Natural killer cell (primary cell): ENCODE measurements around the gene CCDC38. TPM values are rescaled to one million over a fixed set of nuclear protein-coding genes. Genes with fewer than 3 reads are reported as not detected.

Experiments used
- ATAC-seq, 3 donors: fragments of 150-1000 bp in 2 of 3; fragments of 200-7000 bp in 1 of 3; cut with Tn5 transposase; 1 replicate in 1 of 3; 2 replicates in 2 of 3; pipeline ENCODE4 v1.10.0; 2021; ENCODE audit warnings: mild to moderate bottlenecking in 2 of 3, moderate library complexity in 2 of 3
- DNase-seq, 2 donors: peaks; one replicate each; pipeline versions ENCODE4 v3.0.0 to v3.0.0-alpha.2; 2013 to 2021; ENCODE audit warnings: mixed read lengths in 1 of 2
- H3K27ac ChIP-seq: one replicate; pipeline ENCODE4 v1.5.1; 2013; ENCODE audit warnings: mild to moderate bottlenecking, low read length
- H3K27me3 ChIP-seq: one replicate; pipeline ENCODE4 v1.6.1; 2013; ENCODE audit warnings: low read length; ENCODE audit not compliant: control insufficient read depth, insufficient read depth
- H3K36me3 ChIP-seq: one replicate; pipeline ENCODE4 v1.6.1; 2013; ENCODE audit warnings: low read length; ENCODE audit not compliant: control insufficient read depth, insufficient read depth
- H3K4me1 ChIP-seq: one replicate; pipeline ENCODE4 v1.6.1; 2013; ENCODE audit warnings: low read length; ENCODE audit not compliant: control insufficient read depth, insufficient read depth
- H3K4me3 ChIP-seq: one replicate; pipeline ENCODE4 v1.5.1; 2013; ENCODE audit warnings: low read length
- H3K9me3 ChIP-seq: one replicate; pipeline ENCODE4 v1.6.1; 2013; ENCODE audit warnings: low read length; ENCODE audit not compliant: control insufficient read depth, insufficient read depth
- H3K27ac Mint-ChIP-seq, 2 donors: one replicate each; pipeline ENCODE4 v1.8.0; 2022; ENCODE audit warnings: mild to moderate bottlenecking in 2 of 2, mixed read lengths in 2 of 2, moderate library complexity in 1 of 2
- H3K27me3 Mint-ChIP-seq, 2 donors: one replicate each; pipeline ENCODE4 v1.8.0; 2022; ENCODE audit warnings: low read depth in 2 of 2, mixed read lengths in 2 of 2
- H3K36me3 Mint-ChIP-seq: one replicate; pipeline ENCODE4 v1.8.0; 2022; ENCODE audit warnings: mixed read lengths
- H3K4me1 Mint-ChIP-seq, 2 donors: one replicate each; pipeline ENCODE4 v1.8.0; 2022; ENCODE audit warnings: mixed read lengths in 2 of 2
- H3K4me3 Mint-ChIP-seq: one replicate; pipeline ENCODE4 v1.8.0; 2022; ENCODE audit warnings: mild to moderate bottlenecking, moderate library complexity, mixed read lengths
- H3K9me3 Mint-ChIP-seq, 2 donors: one replicate each; pipeline ENCODE4 v1.8.0; 2022; ENCODE audit warnings: mixed read lengths in 2 of 2
- CTCF ChIP-seq: fragments of 200-600 bp; IDR thresholded peaks from one replicate; pipeline ENCODE4 v1.8.0; 2022; ENCODE audit warnings: antibody characterized with exemption
- WGBS: methylation state at CpG from one replicate; pipeline ENCODE4 v1.1.7; 2013; ENCODE audit warnings: missing lambda C conversion rate; ENCODE audit not compliant: insufficient coverage; 5-methylcytosine and 5-hydroxymethylcytosine counted together
- intact Hi-C: fragments of 100-400 bp; cut with micrococcal nuclease; formaldehyde crosslinking; loops from one replicate; pipeline ENCODE4 v1.14.2; 2022
- total RNA-seq, 4 donors: library from RNA; stranded (reverse); fragments of 120-200 nt in 1 of 4; gene quantifications; one replicate each; pipeline versions ENCODE4 v1.2.3 to v1.2.4, GENCODE V29; 2013 to 2022

CCDC38 gene
- total RNA-seq, 3 donors from 2014 or later (not counting 1 experiment from before 2014, with no cell fraction given): 0.35 to 1.2 (median 0.63) TPM

GRCh38 chr12:95988506-95989275 lies 46.3 kb upstream of the CCDC38 start:
- no peaks in the 10 kb centered on the region for H3K4me1 Mint-ChIP-seq
- Histone ChIP-seq H3K4me1 (no peaks in the 10 kb centered on the region), H3K27me3 (no peaks in the 10 kb centered on the region), H3K4me3 (no peak overlapping the region), H3K9me3 (no peaks in the 10 kb centered on the region), H3K36me3 (no peaks in the 10 kb centered on the region), H3K27ac (no peak overlapping the region)
- TF ChIP-seq CTCF: no peak
- H3K27me3 Mint-ChIP-seq: peaks cover 0 to 2% of the 10 kb centered on the region in 2 donors
- DNase-seq (no peak), ATAC-seq (no peak)
- no peak overlapping the region for H3K27ac Mint-ChIP-seq
- 89% methylated on average over 11 of the region's 11 CpGs for WGBS
- intact Hi-C loops: no loop called here
- no peaks in the 10 kb centered on the region for H3K36me3 Mint-ChIP-seq
- no peak overlapping the region for H3K4me3 Mint-ChIP-seq
- H3K9me3 Mint-ChIP-seq: no peaks in the 10 kb centered on the region

- ATAC-seq (no peak), DNase-seq (no peak)
- peaks cover 0 to 2% of the 10 kb centered on the region in 2 donors for H3K27me3 Mint-ChIP-seq
- intact Hi-C loops: no loop called here
- H3K27ac ChIP-seq: no peak overlapping the region
- WGBS: 87% methylated on average over 12 of the region's 14 CpGs
- H3K36me3 Mint-ChIP-seq: no peaks in the 10 kb centered on the region
- no peaks in the 10 kb centered on the region for H3K27me3 ChIP-seq
- no peak overlapping the region for H3K27ac Mint-ChIP-seq
- H3K4me3 Mint-ChIP-seq: no peak overlapping the region
- no peak overlapping the region for H3K4me3 ChIP-seq
- no peak for TF ChIP-seq CTCF
- no peaks in the 10 kb centered on the region for H3K4me1 Mint-ChIP-seq
- H3K4me1 ChIP-seq: no peaks in the 10 kb centered on the region
- H3K9me3 Mint-ChIP-seq: no peaks in the 10 kb centered on the region
- H3K9me3 ChIP-seq: no peaks in the 10 kb centered on the region
- no peaks in the 10 kb centered on the region for H3K36me3 ChIP-seq
Observed at GRCh38 chr12:95986635-95987570, 44.5 kb upstream of the CCDC38 start.

DNA sequence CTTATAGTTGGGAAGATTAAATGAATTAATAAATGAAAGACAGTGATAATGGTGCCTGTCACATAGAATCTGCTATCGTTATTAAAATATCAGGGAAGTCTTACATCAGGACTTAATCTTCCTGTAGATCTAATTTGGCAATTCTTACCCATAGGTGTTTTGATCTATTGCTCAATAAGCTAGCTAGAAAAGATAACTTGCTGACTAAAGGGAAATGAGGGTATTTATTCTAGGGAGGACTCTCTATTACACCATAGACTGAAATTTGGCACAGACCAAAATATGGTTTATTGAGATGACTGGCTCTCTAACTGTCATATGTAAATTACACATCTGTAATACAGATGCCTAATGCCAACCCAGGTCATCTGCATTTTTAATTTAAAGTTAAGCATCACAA lies 42.3 kb upstream of the CCDC38 start:
- DNase-seq (no peak), ATAC-seq (no peak)
- H3K4me1 Mint-ChIP-seq: no peaks in the 10 kb centered on the region
- 100% methylated on average over 1 of the region's 1 CpG for WGBS
- no peak for TF ChIP-seq CTCF
- H3K9me3 Mint-ChIP-seq: no peaks in the 10 kb centered on the region
- no peak overlapping the region for H3K4me3 ChIP-seq
- H3K27me3 ChIP-seq: no peaks in the 10 kb centered on the region
- H3K4me3 Mint-ChIP-seq: no peak overlapping the region
- H3K36me3 Mint-ChIP-seq: no peaks in the 10 kb centered on the region
- H3K27me3 Mint-ChIP-seq: no peaks in the 10 kb centered on the region
- no peak overlapping the region for H3K27ac Mint-ChIP-seq
- no peak overlapping the region for H3K27ac ChIP-seq
- H3K36me3 ChIP-seq: no peaks in the 10 kb centered on the region
- H3K9me3 ChIP-seq: no peaks in the 10 kb centered on the region
- intact Hi-C loops: no loop called here
- H3K4me1 ChIP-seq: no peaks in the 10 kb centered on the region
